Measurements from ENCODE around the gene SMURF1. TPM values are rescaled to one million over a fixed set of nuclear protein-coding genes. Genes with fewer than 3 reads are reported as not detected.

Gene SMURF1
- polyA plus RNA-seq, 1 donor from 2014 or later: 22.9 TPM

- TF ChIP-seq EZH2 (IDR thresholded peaks at IDR 0.05; ENCODE audit: borderline replicate concordance, insufficient read depth, low read length, poor library complexity, severe bottlenecking) (no peak), CTCF (IDR thresholded peaks at IDR 0.05; ENCODE audit: poor library complexity, severe bottlenecking) (no peak), EP300 (conservative IDR thresholded peaks at IDR 0.05; ENCODE audit: poor library complexity, severe bottlenecking) (no peak), RAD21 (conservative IDR thresholded peaks at IDR 0.05) (no peak)
- H3K9me3 ChIP-seq (ENCODE audit: low read length): no peaks in the 10 kb centered on the region
- no peaks in the 10 kb centered on the region for H3K27me3 ChIP-seq (ENCODE audit: insufficient read depth, low read depth, low read length)
- H2AFZ ChIP-seq (ENCODE audit: low read depth, low read length): no peak overlapping the region
- H3K4me3 ChIP-seq (ENCODE audit: low read length): no peak overlapping the region
- H3K4me2 ChIP-seq (ENCODE audit: low read length): no peak overlapping the region
- no peaks in the 10 kb centered on the region for H3K79me2 ChIP-seq (replicated peaks; ENCODE audit: insufficient read depth, low read length)
- no peak overlapping the region for H3K9ac ChIP-seq (ENCODE audit: low read length)
- H3K27ac ChIP-seq (ENCODE audit: low read length): no peak overlapping the region
- H3K9me2 ChIP-seq (ENCODE audit: insufficient read depth, low read length): no peaks in the 10 kb centered on the region
- H3K36me3 ChIP-seq (ENCODE audit: insufficient read depth, low read length): no peaks in the 10 kb centered on the region
- H3F3A ChIP-seq (ENCODE audit: insufficient read depth, low read length, poor library complexity, severe bottlenecking): no peaks in the 10 kb centered on the region
- H4K20me1 ChIP-seq (ENCODE audit: insufficient read depth): no peaks in the 10 kb centered on the region
Measured at GRCh38 chr7:99171731-99172130, 27.8 kb upstream of the SMURF1 start.

- Histone ChIP-seq H3K79me2 (replicated peaks; ENCODE audit: insufficient read depth, low read length) (no peaks in the 10 kb centered on the region), H3K4me2 (ENCODE audit: low read length) (no peak overlapping the region), H3K9me3 (ENCODE audit: low read length) (no peaks in the 10 kb centered on the region), H2AFZ (ENCODE audit: low read depth, low read length) (no peak overlapping the region), H3K36me3 (ENCODE audit: insufficient read depth, low read length) (no peaks in the 10 kb centered on the region), H3K27ac (ENCODE audit: low read length) (no peak overlapping the region), H3K9me2 (ENCODE audit: insufficient read depth, low read length) (no peaks in the 10 kb centered on the region), H3K4me3 (ENCODE audit: low read length) (no peak overlapping the region), H4K20me1 (ENCODE audit: insufficient read depth) (no peaks in the 10 kb centered on the region), H3K9ac (ENCODE audit: low read length) (no peak overlapping the region), H3K27me3 (ENCODE audit: insufficient read depth, low read depth, low read length) (no peaks in the 10 kb centered on the region), H3F3A (ENCODE audit: insufficient read depth, low read length, poor library complexity, severe bottlenecking) (no peaks in the 10 kb centered on the region)
- TF ChIP-seq POLR2AphosphoS5 (IDR thresholded peaks at IDR 0.05) (no peak), EP300 (conservative IDR thresholded peaks at IDR 0.05; ENCODE audit: poor library complexity, severe bottlenecking) (no peak), RAD21 (conservative IDR thresholded peaks at IDR 0.05) (no peak), CTCF (IDR thresholded peaks at IDR 0.05; ENCODE audit: poor library complexity, severe bottlenecking) (no peak), TAF1 (IDR thresholded peaks at IDR 0.05; ENCODE audit: low read depth) (no peak), SMC3 (conservative IDR thresholded peaks at IDR 0.05; ENCODE audit: poor library complexity) (no peak), MXI1 (conservative IDR thresholded peaks at IDR 0.05; ENCODE audit: poor library complexity, severe bottlenecking) (no peak), EZH2 (IDR thresholded peaks at IDR 0.05; ENCODE audit: borderline replicate concordance, insufficient read depth, low read length, poor library complexity, severe bottlenecking) (no peak), REST (IDR thresholded peaks at IDR 0.05; ENCODE audit: borderline replicate concordance) (no peak)
Measured at GRCh38 chr7:99170730-99171074, 26.8 kb upstream of the SMURF1 start.
